Fibroblast of mammary gland (primary cell): ENCODE results near the gene PTPRS.
"Not testable (repeated sequence)": the region's sequence is repeated elsewhere in the genome, so short reads cannot be mapped to it uniquely, and the experiment has no call there.

Experiments
- DNase-seq: peaks from one replicate; pipeline ENCODE4 v3.0.0-alpha.2; 2010; ENCODE audit warnings: low read depth
- H3K4me3 ChIP-seq: 2 replicates; pipeline ENCODE4 v1.5.1; 2011; ENCODE audit warnings: low read depth, mild to moderate bottlenecking, low read length, moderate library complexity; ENCODE audit not compliant: control insufficient read depth
- TF ChIP-seq, protein P1 (sequence below): conservative IDR thresholded peaks from 2 replicates; pipeline ENCODE4 v1.5.1; 2011; ENCODE audit warnings: low read depth, low read length, inconsistent platforms; ENCODE audit not compliant: control insufficient read depth, insufficient read depth

PTPRS gene

DNA sequence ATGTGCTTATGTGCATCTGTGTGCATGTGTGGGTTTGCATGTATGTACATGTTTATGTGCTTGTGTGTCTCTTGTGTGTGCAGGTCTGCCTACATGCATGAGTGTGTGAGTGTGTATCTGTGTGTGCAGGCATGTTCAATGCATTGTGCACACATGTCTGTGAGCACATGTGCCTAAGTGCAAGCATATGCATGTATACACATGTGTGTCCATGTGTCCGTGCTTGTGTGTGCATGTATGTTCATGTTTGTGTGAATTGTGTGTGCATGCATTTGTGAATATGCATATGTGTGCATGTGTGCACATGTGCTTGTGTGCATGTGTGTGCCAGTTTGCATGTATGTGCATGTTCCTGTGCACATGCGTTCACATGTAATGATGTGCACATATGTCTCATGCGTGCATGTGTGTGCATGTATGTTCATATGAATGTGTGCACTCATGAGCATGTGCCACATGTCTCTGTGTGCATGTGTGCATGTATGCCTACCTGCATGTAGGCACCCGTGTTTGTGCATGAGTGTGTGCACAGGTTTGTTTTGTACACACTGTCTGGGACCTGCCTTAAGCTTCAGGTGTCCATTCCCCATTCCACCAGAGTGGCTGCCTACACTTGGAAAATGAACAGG lies 32.1 kb upstream of the PTPRS start:
- no peak for DNase-seq
- TF ChIP-seq, protein P1, sequence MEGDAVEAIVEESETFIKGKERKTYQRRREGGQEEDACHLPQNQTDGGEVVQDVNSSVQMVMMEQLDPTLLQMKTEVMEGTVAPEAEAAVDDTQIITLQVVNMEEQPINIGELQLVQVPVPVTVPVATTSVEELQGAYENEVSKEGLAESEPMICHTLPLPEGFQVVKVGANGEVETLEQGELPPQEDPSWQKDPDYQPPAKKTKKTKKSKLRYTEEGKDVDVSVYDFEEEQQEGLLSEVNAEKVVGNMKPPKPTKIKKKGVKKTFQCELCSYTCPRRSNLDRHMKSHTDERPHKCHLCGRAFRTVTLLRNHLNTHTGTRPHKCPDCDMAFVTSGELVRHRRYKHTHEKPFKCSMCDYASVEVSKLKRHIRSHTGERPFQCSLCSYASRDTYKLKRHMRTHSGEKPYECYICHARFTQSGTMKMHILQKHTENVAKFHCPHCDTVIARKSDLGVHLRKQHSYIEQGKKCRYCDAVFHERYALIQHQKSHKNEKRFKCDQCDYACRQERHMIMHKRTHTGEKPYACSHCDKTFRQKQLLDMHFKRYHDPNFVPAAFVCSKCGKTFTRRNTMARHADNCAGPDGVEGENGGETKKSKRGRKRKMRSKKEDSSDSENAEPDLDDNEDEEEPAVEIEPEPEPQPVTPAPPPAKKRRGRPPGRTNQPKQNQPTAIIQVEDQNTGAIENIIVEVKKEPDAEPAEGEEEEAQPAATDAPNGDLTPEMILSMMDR, result no peak
- no peak overlapping the region for H3K4me3 ChIP-seq

DNA sequence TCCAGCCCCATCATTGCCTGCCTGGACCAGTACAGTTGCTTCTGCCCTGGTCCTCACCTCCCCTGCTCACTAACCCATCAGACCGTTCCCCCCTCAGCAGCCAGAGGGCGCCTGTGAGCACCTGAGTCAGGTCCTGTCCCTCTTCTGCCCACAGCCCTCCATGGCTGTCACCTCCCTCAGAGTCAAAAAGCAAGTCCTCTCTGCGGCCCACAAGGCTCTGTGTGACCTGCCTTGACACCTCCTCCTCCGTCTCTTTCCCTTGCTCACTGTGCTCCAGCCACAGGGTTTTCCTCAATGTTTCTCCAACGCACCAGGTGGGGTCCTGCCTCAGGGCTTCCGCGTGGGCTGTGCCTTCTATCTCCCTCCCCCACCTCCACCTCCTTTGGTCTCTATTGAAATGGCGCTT lies 29.4 kb upstream of the PTPRS start:
- peak; percentile 28 for DNase-seq
- no peak overlapping the region for H3K4me3 ChIP-seq
- TF ChIP-seq, protein P1, result peak; percentile 66

DNA sequence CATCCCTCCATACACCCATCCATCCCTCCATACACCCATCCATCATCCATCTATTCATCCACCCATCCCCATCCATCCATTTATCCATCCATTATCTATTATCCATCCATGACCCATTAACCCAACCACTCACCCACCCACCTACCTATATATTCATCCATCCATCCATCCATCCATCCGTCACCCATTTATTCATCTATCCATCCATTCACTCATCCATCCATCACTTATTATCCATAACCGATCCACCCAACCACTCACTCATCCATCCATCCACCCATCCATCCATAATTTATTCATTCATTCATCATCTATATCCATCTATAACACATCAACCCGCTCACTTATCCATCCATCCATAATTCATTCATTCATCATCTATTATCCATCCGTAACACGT lies 28.7 kb upstream of the PTPRS start:
- DNase-seq, result no peak
- TF ChIP-seq, protein P1, result no peak

GRCh38 chr19:5367530-5368133 lies 27.0 kb upstream of the PTPRS start:
- H3K4me3 ChIP-seq, result no peak overlapping the region
- no peak for DNase-seq
- TF ChIP-seq, protein P1, result no peak

More for the DNA sequence above, 28.7 kb upstream of the PTPRS start:
- H3K4me3 ChIP-seq, result no peak overlapping the region

DNA sequence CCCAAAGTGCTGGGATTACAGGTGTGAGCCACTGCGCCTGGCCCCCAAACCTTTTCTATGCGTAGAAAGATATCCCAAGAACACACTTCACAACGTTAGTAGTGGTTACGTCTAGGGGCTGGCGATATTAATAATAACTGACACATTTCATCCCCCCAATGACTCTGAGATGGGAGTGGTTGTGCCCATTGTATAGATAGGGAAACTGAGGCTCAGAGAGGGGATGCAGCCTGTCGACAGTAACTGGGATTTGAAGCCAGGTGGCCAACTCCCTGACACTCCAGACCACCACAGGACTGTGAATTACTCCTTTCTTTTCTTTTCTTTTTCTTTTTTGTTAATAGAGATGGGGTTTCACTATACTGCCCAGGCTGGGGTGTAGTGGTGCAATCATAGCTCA lies 25.3 kb upstream of the PTPRS start:
- TF ChIP-seq, protein P1, result no peak
- DNase-seq, result no peak
- no peak overlapping the region for H3K4me3 ChIP-seq

DNA sequence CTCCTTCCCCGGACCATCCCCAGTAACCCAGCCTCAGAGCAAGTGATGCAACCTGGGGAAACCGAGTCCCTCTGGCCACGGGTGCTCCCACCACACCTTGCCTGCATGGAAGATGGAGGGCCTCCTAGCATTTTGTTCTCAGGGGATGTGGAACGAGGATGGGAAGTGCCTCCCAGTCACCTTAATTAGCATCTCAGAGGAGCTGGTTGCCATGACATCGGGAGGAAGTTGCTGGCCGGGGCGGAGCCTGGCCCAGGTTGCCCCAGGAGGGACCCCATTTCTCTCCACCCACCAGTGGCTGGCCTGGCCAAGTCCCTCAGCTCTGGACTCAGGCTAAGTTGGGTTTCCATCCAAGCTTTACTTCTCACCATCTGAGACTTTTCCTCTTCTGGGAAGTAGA lies 24.1 kb upstream of the PTPRS start:
- TF ChIP-seq, protein P1, result no peak
- no peak overlapping the region for H3K4me3 ChIP-seq
- no peak for DNase-seq

DNA sequence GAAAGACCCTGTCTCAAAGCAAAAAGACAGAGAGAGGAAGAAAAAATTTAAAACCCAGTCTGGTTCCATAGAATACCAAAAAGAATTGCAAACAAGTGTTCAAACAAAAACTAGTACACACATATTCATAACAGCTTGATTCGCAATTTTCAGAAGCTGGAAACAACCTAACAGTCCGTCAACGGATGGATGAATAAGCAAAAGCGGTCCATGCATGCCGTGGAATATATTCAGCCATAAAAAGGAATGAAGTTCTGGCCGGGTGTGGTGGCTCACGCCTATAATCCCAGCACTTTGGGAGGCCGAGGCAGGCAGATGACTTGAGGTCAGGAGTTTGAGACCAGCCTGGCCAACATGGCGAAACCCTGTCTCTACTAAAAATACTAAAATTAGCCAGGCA lies 21.2 kb upstream of the PTPRS start:
- not testable (repeated sequence) for DNase-seq, H3K4me3 ChIP-seq
